ENCODE measurements around the gene TMEM229B.

Gene TMEM229B

GRCh38 chr14:67469954-67470353 is 18.6 kb downstream of the TMEM229B start:
- DNase-seq (ENCODE audit: low spot score): no peak
- TF ChIP-seq, protein P1, sequence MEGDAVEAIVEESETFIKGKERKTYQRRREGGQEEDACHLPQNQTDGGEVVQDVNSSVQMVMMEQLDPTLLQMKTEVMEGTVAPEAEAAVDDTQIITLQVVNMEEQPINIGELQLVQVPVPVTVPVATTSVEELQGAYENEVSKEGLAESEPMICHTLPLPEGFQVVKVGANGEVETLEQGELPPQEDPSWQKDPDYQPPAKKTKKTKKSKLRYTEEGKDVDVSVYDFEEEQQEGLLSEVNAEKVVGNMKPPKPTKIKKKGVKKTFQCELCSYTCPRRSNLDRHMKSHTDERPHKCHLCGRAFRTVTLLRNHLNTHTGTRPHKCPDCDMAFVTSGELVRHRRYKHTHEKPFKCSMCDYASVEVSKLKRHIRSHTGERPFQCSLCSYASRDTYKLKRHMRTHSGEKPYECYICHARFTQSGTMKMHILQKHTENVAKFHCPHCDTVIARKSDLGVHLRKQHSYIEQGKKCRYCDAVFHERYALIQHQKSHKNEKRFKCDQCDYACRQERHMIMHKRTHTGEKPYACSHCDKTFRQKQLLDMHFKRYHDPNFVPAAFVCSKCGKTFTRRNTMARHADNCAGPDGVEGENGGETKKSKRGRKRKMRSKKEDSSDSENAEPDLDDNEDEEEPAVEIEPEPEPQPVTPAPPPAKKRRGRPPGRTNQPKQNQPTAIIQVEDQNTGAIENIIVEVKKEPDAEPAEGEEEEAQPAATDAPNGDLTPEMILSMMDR (IDR thresholded peaks at IDR 0.05): no peak
- Histone ChIP-seq H3K27ac (no peak overlapping the region), H3K4me3 (no peak overlapping the region)

GRCh38 chr14:67468378-67468730 is 20.2 kb downstream of the TMEM229B start:
- H3K27ac ChIP-seq: no peak overlapping the region
- TF ChIP-seq, protein P1 (IDR thresholded peaks at IDR 0.05): no peak
- H3K4me3 ChIP-seq: no peak overlapping the region
- no peak for DNase-seq (ENCODE audit: low spot score)

DNA sequence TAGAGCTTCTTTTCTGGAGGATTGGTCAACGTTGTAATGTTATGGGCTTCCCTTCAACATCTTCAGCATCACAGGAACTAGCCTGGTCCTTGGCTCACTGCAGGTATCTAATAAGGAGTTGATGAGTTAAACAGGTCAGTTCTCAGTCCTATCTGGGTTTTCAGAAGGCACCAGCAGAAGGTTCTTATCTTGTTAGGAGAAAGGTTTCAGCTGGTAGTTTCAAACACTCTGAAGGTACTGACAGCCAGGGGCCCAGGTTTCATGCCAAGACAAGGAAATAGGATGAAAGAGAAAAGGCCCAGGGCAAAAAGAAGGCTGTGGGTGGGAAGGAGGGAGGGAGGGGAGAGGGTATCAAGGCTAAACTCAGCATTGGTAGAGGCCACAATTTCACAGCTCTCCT is 21.4 kb downstream of the TMEM229B start:
- Histone ChIP-seq H3K4me3 (no peak overlapping the region), H3K27ac (no peak overlapping the region)
- DNase-seq (ENCODE audit: low spot score): no peak
- TF ChIP-seq, protein P1 (IDR thresholded peaks at IDR 0.05): no peak

DNA sequence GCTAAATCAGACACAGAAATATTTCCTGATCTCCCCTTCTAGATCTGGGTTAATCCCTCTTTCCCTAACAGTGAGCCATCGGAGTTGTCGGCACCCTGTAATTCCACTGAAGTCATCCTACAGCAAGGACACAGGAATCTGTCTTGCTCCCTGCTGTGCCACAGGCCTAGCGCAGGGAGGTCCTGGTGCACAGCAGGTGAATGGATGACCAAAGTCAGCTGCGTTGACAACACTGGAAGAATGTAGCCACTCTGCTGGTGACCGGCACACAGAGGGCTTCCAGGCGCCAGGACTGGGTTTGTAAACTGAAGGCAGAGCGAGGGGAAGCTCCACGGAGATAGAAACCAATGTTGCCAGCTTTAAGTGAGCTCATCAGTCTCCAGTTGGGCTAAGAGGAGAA is 23.6 kb downstream of the TMEM229B start:
- TF ChIP-seq, protein P1 (IDR thresholded peaks at IDR 0.05): no peak
- DNase-seq (ENCODE audit: low spot score): no peak

GRCh38 chr14:67464377-67464776 is 24.1 kb downstream of the TMEM229B start:
- TF ChIP-seq, protein P1 (IDR thresholded peaks at IDR 0.05): no peak

More for the DNA sequence above, 23.6 kb downstream of the TMEM229B start:
- H3K4me3 ChIP-seq: no peak overlapping the region
- H3K27ac ChIP-seq: no peak overlapping the region

GRCh38 chr14:67463900-67464299 is 24.6 kb downstream of the TMEM229B start:
- TF ChIP-seq, protein P1 (IDR thresholded peaks at IDR 0.05): no peak
- Histone ChIP-seq H3K4me3 (no peak overlapping the region), H3K27ac (no peak overlapping the region)
- DNase-seq (ENCODE audit: low spot score): no peak

More at GRCh38 chr14:67464377-67464776, 24.1 kb downstream of the TMEM229B start:
- DNase-seq (ENCODE audit: low spot score): no peak
- Histone ChIP-seq H3K4me3 (no peak overlapping the region), H3K27ac (no peak overlapping the region)

GRCh38 chr14:67461996-67462395 is 26.5 kb downstream of the TMEM229B start:
- DNase-seq (ENCODE audit: low spot score): no peak
- H3K4me3 ChIP-seq: no peak overlapping the region
- TF ChIP-seq, protein P1 (IDR thresholded peaks at IDR 0.05): no peak
- H3K27ac ChIP-seq: no peak overlapping the region
